H1 (cell line): ENCODE measurements around the gene TYMS.

Source experiments
- PHF8 ChIP-seq: fragments of 200-600 bp; sonication (generic); conservative IDR thresholded peaks from 2 replicates; pipeline ENCODE4 v1.7.1; 2012; ENCODE audit warnings: low read depth, mild to moderate bottlenecking, inconsistent platforms, low read length, moderate library complexity
- POLR2A ChIP-seq, 2 experiments: IDR thresholded peaks; 1 replicate in 1 of 2; 2 replicates in 1 of 2; pipeline ENCODE4 v1.6.1; 2011; ENCODE audit warnings: low read depth in 2 of 2, low read length in 2 of 2, mild to moderate bottlenecking in 2 of 2; ENCODE audit errors: control extremely low read depth in 1 of 2
- USF2 ChIP-seq: IDR thresholded peaks from 2 replicates; pipeline ENCODE4 v1.6.1; 2011; ENCODE audit warnings: low read length, improper control_type of control experiment

DNA sequence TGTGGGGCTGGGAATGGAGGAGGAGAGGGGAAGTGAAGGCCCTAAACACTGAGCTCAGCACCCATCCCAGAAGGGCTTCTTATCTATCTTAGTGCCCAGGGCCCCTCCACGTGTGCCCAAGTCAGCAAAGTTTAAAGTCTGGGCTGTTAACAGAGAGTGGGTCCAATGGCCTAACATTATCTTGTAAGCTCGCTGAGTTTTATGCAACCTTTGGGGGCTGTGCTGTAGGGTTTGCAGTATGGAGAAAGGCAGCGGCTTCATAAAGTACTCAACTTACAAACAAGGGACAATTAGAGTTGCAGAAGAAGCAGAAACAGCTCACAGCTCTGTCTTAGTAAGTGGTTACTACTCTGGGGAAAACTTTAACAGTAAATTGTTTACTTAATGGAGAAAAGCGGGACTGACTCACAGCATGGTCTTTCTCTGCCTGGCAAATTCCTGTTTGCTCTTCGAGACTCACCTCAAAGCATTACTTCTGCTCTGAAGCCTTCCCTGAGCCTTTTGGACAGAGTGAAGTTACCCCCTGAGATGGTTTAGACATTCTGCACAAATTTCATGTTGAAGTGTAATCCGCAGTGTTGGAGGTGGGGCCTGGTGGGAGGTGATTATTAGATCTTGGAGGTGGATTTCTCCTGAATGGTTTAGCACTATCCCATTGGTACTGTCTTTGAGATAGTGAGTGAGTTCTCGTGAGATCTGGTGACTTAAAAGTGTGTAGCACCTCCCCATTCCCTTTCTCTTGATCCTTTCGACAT lies 45.9 kb downstream of the TYMS start:
- no peak for TF ChIP-seq POLR2A (IDR thresholded peaks at IDR 0.05; ENCODE audit: control extremely low read depth in 1 of 2, low read depth in 2 of 2, low read length in 2 of 2)
- no peak for TF ChIP-seq PHF8
- no peak for TF ChIP-seq USF2
